HEK293T (cell line): ENCODE results near the gene ATP8A2.

Source experiments
- CTCF ChIA-PET: fragments of 350-600 bp; formaldehyde crosslinking; extraction: SDS; loops from one replicate; lab custom pipeline; 2021; ENCODE audit warnings: antibody characterized with exemption, inconsistent platforms; lab: Yijun Ruan, JAX
- POLR2A ChIA-PET: fragments of 350-600 bp; formaldehyde crosslinking; extraction: SDS; loops from one replicate; lab custom pipeline; 2020; ENCODE audit warnings: antibody characterized with exemption, inconsistent platforms; lab: Yijun Ruan, JAX
- DNase-seq: peaks from one replicate; pipeline ENCODE4 v3.0.0; 2012; ENCODE audit warnings: mixed read lengths; ENCODE audit errors: extremely low spot score
- ARNT ChIP-seq: fragments of 450-650 bp; IDR thresholded peaks from 2 replicates; pipeline ENCODE4 v1.6.1; 2017; ENCODE audit warnings: mild to moderate bottlenecking
- BHLHE40 ChIP-seq: fragments of 450-650 bp; IDR thresholded peaks from 2 replicates; pipeline ENCODE4 v1.6.1; 2016; ENCODE audit warnings: mild to moderate bottlenecking, moderate library complexity, borderline replicate concordance
- CTBP1 ChIP-seq: fragments of 450-650 bp; IDR thresholded peaks from 2 replicates; pipeline ENCODE4 v1.6.1; 2016; ENCODE audit warnings: borderline replicate concordance
- ELF4 ChIP-seq: fragments of 450-650 bp; IDR thresholded peaks from 2 replicates; pipeline ENCODE4 v1.6.1; 2017; ENCODE audit warnings: antibody characterized with exemption
- FOXA1 ChIP-seq: fragments of 450-650 bp; IDR thresholded peaks from 2 replicates; pipeline ENCODE4 v1.6.1; 2016; ENCODE audit warnings: mild to moderate bottlenecking
- FOXK2 ChIP-seq: fragments of 450-650 bp; IDR thresholded peaks from 2 replicates; pipeline ENCODE4 v1.6.1; 2016; ENCODE audit warnings: mild to moderate bottlenecking
- FOXM1 ChIP-seq: fragments of 450-650 bp; IDR thresholded peaks from 2 replicates; pipeline ENCODE4 v1.6.1; 2017; ENCODE audit warnings: mild to moderate bottlenecking, borderline replicate concordance
- HDGF ChIP-seq: fragments of 450-650 bp; IDR thresholded peaks from 2 replicates; pipeline ENCODE4 v1.6.1; 2017; ENCODE audit warnings: antibody characterized with exemption, borderline replicate concordance
- L3MBTL2 ChIP-seq: fragments of 450-650 bp; conservative IDR thresholded peaks from 2 replicates; pipeline ENCODE4 v1.6.1; 2016; ENCODE audit warnings: mild to moderate bottlenecking
- LEF1 ChIP-seq: fragments of 450-650 bp; IDR thresholded peaks from 2 replicates; pipeline ENCODE4 v1.6.1; 2017; ENCODE audit warnings: mild to moderate bottlenecking, borderline replicate concordance
- NFRKB ChIP-seq: fragments of 450-650 bp; IDR thresholded peaks from 2 replicates; pipeline ENCODE4 v1.6.1; 2016; ENCODE audit warnings: mild to moderate bottlenecking, moderate library complexity
- SP1 ChIP-seq: fragments of 450-650 bp; IDR thresholded peaks from 2 replicates; pipeline ENCODE4 v1.6.1; 2017
- SUZ12 ChIP-seq: fragments of 450-650 bp; IDR thresholded peaks from 2 replicates; pipeline ENCODE4 v1.6.1; 2016; ENCODE audit warnings: mild to moderate bottlenecking
- TARDBP ChIP-seq: fragments of 450-650 bp; IDR thresholded peaks from 2 replicates; pipeline ENCODE4 v1.6.1; 2016
- ZNF384 ChIP-seq: fragments of 450-650 bp; IDR thresholded peaks from 2 replicates; pipeline ENCODE4 v1.6.1; 2016
- TF ChIP-seq, protein P1 (sequence below): fragments of 450-650 bp; IDR thresholded peaks from 2 replicates; pipeline ENCODE4 v1.6.1; 2016

ATP8A2 gene

DNA sequence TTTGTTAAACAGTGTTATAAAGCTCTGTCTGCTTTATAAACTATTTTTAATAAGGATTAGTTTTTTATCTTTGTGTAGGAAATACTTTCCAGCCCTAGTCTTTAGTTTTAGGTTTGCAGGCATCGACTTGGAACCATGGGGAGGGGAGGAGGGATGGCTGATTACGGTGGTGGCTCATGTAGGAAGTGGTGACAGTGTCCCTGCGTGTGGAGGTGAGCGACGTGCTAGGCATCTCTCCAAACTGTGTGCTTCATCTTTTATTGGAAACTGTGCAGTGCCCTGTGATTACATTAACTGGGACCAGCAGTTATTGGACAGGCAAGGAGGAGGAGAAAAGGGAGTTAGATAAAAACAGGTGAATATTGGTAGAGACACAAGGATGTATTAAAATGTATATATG lies 203.8 kb downstream of the ATP8A2 start:
- no peak for DNase-seq
- POLR2A ChIA-PET, result interaction anchor here (1.6 kb wide), 1 partner anchor 305 kb away, joined by 3 read pairs; no protein-coding TSS in a partner anchor
- CTCF ChIA-PET, result no interaction called here
- TF ChIP-seq, protein P1, sequence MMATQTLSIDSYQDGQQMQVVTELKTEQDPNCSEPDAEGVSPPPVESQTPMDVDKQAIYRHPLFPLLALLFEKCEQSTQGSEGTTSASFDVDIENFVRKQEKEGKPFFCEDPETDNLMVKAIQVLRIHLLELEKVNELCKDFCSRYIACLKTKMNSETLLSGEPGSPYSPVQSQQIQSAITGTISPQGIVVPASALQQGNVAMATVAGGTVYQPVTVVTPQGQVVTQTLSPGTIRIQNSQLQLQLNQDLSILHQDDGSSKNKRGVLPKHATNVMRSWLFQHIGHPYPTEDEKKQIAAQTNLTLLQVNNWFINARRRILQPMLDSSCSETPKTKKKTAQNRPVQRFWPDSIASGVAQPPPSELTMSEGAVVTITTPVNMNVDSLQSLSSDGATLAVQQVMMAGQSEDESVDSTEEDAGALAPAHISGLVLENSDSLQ, result no peak
- TF ChIP-seq ELF4 (no peak), SP1 (no peak), FOXA1 (no peak), SUZ12 (no peak), FOXK2 (no peak), TARDBP (no peak), NFRKB (no peak), BHLHE40 (no peak), LEF1 (no peak), ARNT (no peak), L3MBTL2 (no peak), FOXM1 (no peak), ZNF384 (no peak), CTBP1 (no peak), HDGF (no peak)

DNA sequence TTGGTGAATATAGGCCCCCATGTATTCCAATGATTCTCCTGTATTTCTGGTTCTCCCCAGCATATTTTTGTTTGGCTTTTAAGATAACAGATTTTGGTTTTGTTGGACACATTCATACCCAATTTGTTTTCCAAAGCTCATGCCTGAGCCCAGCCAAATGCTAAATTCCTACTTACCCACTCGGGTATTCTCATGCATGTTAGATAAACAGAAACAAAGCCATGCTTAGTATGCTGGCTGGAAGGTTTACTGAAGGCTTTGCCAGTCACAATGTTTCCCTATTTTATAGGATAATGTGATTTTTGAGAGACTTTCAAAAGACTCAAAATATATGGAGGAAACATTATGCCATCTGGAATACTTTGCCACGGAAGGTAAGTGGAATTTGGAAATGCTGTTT lies 206.8 kb downstream of the ATP8A2 start:
- TF ChIP-seq FOXK2 (no peak), HDGF (no peak), ARNT (no peak), BHLHE40 (no peak), ZNF384 (no peak), SUZ12 (no peak), FOXA1 (no peak), TARDBP (no peak), LEF1 (no peak), SP1 (no peak), NFRKB (no peak), L3MBTL2 (no peak), ELF4 (no peak), FOXM1 (no peak), CTBP1 (no peak)
- TF ChIP-seq, protein P1, result no peak
- POLR2A ChIA-PET, result no interaction called here
- DNase-seq, result no peak
- CTCF ChIA-PET, result interaction anchor here (0.7 kb wide), 1 partner anchor 517 kb away, joined by 3 read pairs; no protein-coding TSS in a partner anchor

DNA sequence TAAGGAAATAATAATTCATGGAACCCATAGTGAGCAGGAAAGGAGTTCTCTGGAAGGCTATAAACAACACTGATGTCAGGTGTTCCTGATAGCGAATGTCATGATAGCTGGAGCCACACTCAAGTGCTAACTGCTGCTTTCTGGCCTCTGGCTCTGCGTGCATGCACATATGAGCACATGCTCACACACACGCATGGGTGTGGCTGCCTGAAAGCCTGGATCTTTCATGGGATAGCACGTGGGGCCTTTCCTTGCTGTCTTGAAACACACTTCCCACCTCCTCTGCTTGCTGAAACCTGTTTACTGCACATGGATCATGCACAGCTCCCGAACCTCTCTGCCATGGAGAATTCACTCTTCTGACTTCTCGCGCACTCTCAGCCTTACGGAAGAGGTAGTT lies 207.4 kb downstream of the ATP8A2 start:
- POLR2A ChIA-PET, result no interaction called here
- no peak for DNase-seq
- TF ChIP-seq TARDBP (no peak), BHLHE40 (no peak), CTBP1 (no peak), FOXK2 (no peak), ARNT (no peak), SP1 (no peak), ELF4 (no peak), SUZ12 (no peak)
- TF ChIP-seq, protein P1, result no peak
- CTCF ChIA-PET, result no interaction called here

DNA sequence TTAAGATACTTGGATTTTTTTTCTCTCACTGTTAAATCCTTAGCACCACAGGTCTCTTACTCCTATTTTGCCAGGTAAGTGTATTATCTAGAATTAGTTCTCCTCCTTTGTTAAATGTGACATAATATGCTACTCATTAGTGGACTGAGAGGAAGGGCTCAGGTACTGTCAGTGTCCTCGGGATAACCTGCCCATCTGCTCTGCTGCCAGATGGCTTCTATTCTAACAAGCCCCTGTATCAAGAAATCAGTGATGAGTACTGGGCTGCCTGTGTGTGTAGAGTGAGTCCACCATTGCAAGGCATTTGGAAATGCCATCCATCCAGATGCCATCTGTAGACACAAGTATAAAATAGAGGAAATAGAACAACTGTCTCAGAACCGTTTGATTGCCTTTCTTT lies 209.6 kb downstream of the ATP8A2 start:
- ChIA-PET CTCF (no interaction called here), POLR2A (no interaction called here)
- DNase-seq, result no peak
- TF ChIP-seq TARDBP (no peak), LEF1 (no peak), FOXA1 (no peak), ARNT (no peak), L3MBTL2 (no peak), FOXM1 (no peak)

DNA sequence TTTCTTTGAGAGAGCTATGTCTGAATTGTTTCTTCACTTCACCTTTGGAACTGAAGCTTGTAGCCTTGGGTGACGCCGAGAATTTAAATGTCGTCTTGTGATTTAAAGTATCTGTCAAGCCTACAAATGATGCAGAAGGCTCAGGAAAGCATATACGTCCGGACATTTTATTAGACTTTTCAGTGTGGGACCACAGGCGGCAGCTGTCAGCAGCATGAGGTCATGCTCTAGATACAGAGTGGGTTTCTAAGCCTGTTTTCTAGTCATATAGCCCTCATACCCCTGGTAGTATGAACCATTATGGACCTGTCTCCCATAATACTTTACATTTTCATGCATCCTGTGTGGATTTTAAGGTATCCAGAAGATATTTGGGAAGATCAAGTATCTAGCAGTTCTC lies 212.3 kb downstream of the ATP8A2 start:
- TF ChIP-seq LEF1, result no peak
- no peak for TF ChIP-seq ZNF384
- no peak for TF ChIP-seq FOXA1
- TF ChIP-seq, protein P1, result no peak
- TF ChIP-seq CTBP1, result no peak
- no peak for TF ChIP-seq SP1
- POLR2A ChIA-PET, result no interaction called here
- DNase-seq, result no peak
- CTCF ChIA-PET, result no interaction called here

DNA sequence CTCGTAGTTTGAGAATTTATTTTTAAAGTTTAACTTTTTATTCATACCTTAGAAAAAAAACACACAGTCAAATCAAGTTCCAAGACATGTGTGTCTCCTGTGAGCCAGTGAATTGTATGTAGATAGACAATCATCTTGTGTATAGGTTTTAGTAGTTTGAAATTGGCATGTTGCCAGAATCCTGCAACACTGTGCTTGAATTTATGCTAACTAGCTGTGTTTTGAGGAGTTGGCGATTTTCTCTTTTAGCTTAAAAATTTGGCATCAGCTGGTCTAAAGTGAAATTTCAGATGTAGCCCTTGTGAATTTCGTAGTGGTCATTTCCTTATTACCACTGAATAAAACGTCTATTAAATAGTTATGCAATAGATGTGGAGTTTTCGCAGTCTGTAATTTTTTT lies 213.2 kb downstream of the ATP8A2 start:
- CTCF ChIA-PET, result no interaction called here
- DNase-seq, result no peak

More for the DNA sequence above, 213.2 kb downstream of the ATP8A2 start:
- no peak for TF ChIP-seq FOXM1
- POLR2A ChIA-PET, result no interaction called here
